AG09309 (cell line): ENCODE measurements around the gene KDSR.

Experiments
- DNase-seq: peaks from one replicate; pipeline ENCODE4 v3.0.0-alpha.2; 2010; ENCODE audit warnings: low read depth
- H3K4me3 ChIP-seq: 2 replicates; pipeline ENCODE4 v1.5.1; 2011; ENCODE audit warnings: mild to moderate bottlenecking, low read depth, low read length, moderate library complexity; ENCODE audit not compliant: control insufficient read depth
- TF ChIP-seq, protein P1 (sequence below): IDR thresholded peaks from 2 replicates; pipeline ENCODE4 v1.5.1; 2011; ENCODE audit warnings: mild to moderate bottlenecking, low read depth, low read length, inconsistent platforms; ENCODE audit not compliant: insufficient read depth, control insufficient read depth; ENCODE audit errors: missing control alignments

Gene KDSR

DNA sequence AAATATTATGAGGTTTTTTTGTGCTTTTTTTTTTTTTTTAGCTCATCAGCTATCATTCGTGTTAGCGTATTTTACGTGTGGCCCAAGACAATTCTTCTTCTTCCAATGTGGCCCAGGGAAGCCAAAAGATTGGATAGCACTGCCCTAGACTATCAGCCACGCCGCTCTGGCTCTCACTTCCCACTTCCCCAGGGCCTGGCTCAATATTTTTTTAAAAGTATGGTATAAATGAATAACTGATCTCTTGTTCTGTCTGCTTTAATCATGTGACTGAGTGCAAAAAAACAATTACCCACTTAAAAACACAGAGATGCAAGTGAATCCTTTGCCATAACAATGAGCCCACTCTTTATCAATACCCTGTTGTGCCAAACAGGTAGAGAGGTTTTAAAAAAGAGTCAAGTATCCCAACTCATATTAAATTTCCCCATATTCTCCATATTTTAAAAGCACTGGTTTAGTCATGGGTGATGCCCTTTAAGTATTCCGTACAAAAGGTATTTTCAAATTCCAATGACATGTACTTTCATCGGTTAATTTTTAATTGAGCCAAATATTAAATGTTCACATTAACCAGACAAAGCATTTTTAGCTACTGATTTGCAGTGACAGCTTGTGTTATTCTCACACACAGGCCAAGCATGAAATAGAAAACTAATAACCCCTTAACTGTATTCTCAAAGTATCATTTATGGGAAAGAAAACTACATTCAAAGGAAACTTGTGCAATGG lies 60.0 kb downstream of the KDSR start:
- no peak overlapping the region for H3K4me3 ChIP-seq
- TF ChIP-seq, protein P1, sequence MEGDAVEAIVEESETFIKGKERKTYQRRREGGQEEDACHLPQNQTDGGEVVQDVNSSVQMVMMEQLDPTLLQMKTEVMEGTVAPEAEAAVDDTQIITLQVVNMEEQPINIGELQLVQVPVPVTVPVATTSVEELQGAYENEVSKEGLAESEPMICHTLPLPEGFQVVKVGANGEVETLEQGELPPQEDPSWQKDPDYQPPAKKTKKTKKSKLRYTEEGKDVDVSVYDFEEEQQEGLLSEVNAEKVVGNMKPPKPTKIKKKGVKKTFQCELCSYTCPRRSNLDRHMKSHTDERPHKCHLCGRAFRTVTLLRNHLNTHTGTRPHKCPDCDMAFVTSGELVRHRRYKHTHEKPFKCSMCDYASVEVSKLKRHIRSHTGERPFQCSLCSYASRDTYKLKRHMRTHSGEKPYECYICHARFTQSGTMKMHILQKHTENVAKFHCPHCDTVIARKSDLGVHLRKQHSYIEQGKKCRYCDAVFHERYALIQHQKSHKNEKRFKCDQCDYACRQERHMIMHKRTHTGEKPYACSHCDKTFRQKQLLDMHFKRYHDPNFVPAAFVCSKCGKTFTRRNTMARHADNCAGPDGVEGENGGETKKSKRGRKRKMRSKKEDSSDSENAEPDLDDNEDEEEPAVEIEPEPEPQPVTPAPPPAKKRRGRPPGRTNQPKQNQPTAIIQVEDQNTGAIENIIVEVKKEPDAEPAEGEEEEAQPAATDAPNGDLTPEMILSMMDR: no peak
- DNase-seq: no peak

DNA sequence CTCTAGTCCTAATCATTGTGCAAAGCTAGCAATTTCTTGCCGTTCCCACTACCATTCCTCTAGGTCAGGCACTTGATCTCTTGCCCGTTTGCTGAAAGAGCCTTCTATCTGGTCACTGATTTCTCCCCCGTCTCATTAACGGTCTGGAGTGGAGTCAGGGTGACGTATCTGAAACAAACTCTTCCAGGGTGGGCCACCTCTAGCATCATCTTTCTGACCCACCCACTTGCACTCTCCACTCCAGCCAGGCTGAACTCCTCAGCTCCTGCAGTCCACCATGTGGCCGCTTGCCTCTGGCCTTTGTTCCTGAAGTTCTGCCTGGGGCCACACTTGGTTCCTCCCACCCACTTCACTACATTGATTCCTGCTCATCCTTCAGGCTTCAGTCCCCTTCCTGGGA lies 60.8 kb downstream of the KDSR start:
- H3K4me3 ChIP-seq: no peak overlapping the region
- DNase-seq: no peak
- TF ChIP-seq, protein P1: no peak

DNA sequence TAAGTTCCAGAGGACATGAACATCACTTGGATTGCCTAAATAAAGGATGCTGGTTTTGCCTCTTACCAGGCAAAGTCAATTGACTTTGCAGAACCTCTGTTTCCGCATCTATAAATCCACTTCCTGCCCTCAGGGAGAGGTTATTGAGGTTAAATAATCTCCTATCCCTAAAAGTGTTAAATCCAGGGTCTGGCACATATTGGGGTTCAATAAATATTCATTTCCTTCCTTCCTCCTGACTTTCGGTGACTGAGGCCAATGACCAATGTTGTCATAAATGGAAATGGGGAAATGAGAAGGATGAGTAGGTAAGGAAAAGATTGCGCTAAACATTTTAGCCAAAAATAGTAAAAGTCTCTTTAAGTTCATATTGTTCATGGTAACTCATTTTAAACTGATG lies 63.5 kb downstream of the KDSR start:
- H3K4me3 ChIP-seq: no peak overlapping the region
- no peak for DNase-seq
- TF ChIP-seq, protein P1: no peak

DNA sequence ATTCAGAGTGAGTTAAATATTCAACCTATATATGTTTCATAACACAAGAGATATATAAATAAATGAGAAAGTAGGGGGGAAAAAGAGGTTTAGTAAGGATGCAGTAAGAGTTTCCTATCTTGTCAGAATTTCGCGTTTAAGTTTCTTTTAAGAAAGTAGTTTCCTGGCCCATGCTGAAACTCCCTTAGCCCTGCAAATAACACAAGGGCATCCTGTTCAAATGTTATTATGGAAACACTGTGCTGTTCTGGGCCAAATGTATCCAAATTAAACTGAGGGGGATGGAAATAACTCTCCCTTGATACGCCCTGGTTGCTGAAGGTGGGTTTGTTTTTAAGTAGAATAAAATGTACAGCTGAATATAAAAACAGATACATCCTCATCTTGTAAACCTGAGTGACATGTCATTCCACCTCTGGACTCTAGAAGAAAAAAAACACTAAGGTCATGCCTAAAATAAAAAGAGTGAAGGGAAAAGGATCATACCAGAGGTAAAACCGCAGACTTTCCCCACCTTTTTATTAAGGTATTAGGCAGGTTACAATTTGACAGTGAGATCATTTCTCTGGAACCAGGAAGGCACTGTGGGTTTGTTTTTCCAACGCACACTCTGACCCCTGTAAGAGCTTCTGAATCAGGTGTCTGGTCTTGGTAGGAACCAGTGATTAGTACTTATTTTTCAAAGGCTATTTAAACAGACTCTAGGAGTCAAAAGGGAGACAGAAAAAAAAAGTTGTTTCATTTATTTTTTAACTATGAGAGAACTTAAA lies 64.2 kb downstream of the KDSR start:
- TF ChIP-seq, protein P1: no peak
- DNase-seq: no peak
- H3K4me3 ChIP-seq: no peak overlapping the region

DNA sequence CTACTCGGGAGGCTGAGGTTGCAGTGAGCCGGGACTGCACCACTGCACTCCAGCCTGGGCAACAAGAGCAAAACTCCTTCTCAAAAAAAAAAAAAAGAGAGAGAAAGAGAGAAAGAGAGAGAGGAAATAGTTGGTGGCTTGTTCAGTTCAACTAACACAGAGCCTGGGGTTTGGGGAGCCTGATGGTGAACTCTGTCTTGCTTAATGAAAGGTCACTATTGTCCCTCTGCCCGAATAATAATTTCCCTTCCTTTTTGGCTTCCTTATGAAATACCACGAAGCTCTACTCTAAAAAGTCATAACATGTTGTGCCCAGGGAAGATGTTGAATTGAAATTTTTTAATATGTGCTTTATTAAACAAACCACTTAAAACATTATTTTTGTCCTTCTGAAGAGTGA lies 64.8 kb downstream of the KDSR start:
- TF ChIP-seq, protein P1: no peak
- no peak overlapping the region for H3K4me3 ChIP-seq
- DNase-seq: no peak

DNA sequence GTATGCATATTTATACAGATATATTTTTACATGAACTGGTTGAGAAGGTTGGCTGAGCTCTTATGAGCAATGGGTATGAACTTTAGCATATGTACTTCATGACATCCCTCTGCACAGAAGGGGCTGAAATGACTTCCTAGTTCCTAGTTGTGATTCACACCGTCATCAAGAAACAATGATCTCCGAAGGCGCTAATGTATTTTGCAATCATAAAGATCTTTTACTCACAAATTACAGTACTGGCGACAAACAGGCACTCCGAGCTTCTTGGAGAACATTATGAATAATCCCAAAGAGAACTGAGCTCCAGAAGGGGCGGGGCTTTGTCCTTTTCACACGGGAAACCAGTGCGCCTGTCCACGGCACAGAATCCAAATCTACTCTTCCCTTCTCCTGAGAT lies 65.6 kb downstream of the KDSR start:
- TF ChIP-seq, protein P1: no peak
- no peak overlapping the region for H3K4me3 ChIP-seq
- DNase-seq: no peak
